Measurements from ENCODE around the gene EYA2. TPM values are rescaled to one million over a fixed set of nuclear protein-coding genes. Genes with fewer than 3 reads are reported as not detected.
"Not testable (repeated sequence)": the region's sequence is repeated elsewhere in the genome, so short reads cannot be mapped to it uniquely, and the experiment has no call there.

The EYA2 gene
- total RNA-seq, 1 donor from 2014 or later, result 15.4 TPM

DNA sequence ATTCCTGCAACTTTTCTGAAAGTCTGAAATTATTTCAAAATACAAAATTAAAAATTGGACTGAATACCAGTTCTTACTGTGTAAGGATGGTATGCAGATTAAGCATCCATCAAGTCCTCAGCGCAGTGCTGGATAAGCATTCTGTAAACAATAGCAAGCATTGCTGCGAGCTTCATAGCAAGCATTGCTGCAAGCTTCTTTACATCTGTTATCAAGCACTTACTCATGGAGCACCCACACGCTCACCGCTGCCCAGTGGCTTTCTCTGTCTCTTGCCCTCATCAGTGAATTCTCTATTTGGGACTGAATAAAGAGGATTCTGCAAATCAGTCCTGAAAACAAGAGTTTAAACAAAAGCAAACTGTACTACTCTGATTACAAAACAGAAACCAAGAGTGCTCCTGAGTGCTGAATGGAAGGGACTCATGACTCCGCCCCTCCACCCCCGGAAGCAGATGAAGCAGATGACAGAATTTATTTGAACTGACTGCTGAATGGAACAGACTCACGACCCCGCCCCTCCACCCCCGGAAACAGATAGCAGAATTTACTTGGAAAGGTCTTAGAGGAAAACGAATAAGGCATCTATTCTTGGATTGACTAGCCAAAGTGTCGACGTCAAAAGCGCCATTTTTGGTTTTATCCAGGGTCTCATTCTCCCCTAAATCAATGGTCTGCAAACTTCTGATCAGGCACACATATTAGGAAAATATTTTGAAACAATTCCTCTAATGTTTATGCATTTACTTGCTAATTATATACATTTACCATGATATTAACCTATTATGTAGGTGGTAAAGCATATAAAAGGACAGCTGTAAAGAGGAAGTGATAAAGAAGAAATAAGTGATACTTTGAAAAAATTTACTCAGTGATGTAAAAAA, 22.1 kb upstream of the EYA2 start:
- TF ChIP-seq, protein P1, sequence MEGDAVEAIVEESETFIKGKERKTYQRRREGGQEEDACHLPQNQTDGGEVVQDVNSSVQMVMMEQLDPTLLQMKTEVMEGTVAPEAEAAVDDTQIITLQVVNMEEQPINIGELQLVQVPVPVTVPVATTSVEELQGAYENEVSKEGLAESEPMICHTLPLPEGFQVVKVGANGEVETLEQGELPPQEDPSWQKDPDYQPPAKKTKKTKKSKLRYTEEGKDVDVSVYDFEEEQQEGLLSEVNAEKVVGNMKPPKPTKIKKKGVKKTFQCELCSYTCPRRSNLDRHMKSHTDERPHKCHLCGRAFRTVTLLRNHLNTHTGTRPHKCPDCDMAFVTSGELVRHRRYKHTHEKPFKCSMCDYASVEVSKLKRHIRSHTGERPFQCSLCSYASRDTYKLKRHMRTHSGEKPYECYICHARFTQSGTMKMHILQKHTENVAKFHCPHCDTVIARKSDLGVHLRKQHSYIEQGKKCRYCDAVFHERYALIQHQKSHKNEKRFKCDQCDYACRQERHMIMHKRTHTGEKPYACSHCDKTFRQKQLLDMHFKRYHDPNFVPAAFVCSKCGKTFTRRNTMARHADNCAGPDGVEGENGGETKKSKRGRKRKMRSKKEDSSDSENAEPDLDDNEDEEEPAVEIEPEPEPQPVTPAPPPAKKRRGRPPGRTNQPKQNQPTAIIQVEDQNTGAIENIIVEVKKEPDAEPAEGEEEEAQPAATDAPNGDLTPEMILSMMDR (IDR thresholded peaks at IDR 0.05), result no peak
- H3K4me3 ChIP-seq, result no peak overlapping the region
- H3K27ac ChIP-seq, result no peak overlapping the region
- no peaks in the 10 kb centered on the region for H3K9me3 ChIP-seq
- no peak for DNase-seq (ENCODE audit: low spot score in 2 of 2)
- H3K4me1 ChIP-seq, result no peaks in the 10 kb centered on the region
- no peaks in the 10 kb centered on the region for H3K36me3 ChIP-seq
- H3K27me3 ChIP-seq, result no peaks in the 10 kb centered on the region
- intact Hi-C loops (cut with DNase I), result no loop called here

DNA sequence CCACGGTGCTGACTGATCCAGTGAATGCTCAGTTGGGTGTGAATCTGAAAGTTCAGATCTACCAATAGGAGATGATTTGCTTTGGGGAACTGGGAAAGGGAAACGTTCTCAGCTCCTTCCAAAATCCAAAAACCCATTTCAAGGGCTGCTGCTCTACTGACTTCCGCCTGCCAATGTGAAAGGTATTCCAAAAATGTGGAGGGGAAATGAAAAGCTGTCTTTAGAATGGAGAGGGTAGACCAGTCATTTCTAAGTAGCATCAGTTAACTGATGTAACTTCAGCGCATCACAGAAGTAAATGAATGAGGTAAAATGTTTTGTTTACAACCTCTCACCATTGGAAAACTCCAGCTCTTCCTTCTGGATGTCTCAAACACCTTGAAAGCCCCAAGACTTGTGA, 19.6 kb upstream of the EYA2 start:
- no peak overlapping the region for H3K4me3 ChIP-seq
- no peak for DNase-seq (ENCODE audit: low spot score in 2 of 2)
- no peaks in the 10 kb centered on the region for H3K9me3 ChIP-seq
- no peaks in the 10 kb centered on the region for H3K36me3 ChIP-seq
- no peaks in the 10 kb centered on the region for H3K27me3 ChIP-seq
- no peaks in the 10 kb centered on the region for H3K4me1 ChIP-seq
- H3K27ac ChIP-seq, result no peak overlapping the region
- intact Hi-C loops (cut with DNase I), result no loop called here
- TF ChIP-seq, protein P1 (IDR thresholded peaks at IDR 0.05), result no peak

DNA sequence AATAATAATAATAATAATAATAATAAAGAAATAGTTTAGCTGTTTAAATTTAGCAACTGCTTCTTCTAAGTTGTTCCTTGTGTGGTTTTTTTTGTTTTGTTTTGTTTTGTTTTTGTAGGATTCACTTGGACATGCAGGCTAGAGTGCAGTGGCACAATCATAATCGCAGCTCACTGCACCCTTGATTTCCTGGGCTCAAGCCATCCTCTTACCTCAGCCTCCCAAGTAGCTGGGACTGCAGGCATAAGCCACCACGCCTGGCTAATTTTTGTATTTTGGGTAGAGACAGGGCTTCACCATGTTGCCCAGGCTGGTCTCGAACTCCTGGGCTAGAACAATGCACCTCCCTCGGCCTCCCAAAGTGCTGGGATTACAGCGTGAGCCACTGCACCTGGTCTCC, 15.3 kb upstream of the EYA2 start:
- intact Hi-C loops (cut with DNase I), result no loop called here
- TF ChIP-seq, protein P1 (IDR thresholded peaks at IDR 0.05), result no peak
- Histone ChIP-seq H3K36me3 (no peaks in the 10 kb centered on the region), H3K27ac (no peak overlapping the region), H3K4me3 (no peak overlapping the region), H3K4me1 (no peaks in the 10 kb centered on the region), H3K9me3 (no peaks in the 10 kb centered on the region), H3K27me3 (no peaks in the 10 kb centered on the region)
- no peak for DNase-seq (ENCODE audit: low spot score in 2 of 2)

DNA sequence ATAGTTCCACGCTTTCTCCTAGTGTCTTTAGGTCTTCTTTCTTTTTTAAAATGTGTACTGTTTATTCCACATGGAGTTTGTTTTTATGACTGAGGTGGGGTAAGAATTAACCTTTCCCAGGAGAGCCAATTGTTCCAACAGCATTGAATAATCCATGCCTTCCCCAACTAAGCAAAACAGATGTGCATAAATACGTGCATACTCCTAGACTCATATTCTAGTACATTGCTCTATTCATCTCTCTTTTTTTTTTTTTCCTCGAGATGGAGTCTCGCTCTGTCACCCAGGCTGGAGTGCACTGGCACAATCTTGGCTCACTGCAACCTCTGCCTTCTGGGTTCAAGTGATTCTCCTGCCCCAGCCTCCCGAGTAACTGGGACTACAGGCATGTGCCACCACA, 14.7 kb upstream of the EYA2 start:
- DNase-seq (ENCODE audit: low spot score in 2 of 2); H3K36me3 ChIP-seq; H3K9me3 ChIP-seq; H3K27me3 ChIP-seq; H3K4me3 ChIP-seq; H3K27ac ChIP-seq; H3K4me1 ChIP-seq; intact Hi-C loops (cut with DNase I): not testable (repeated sequence)

DNA sequence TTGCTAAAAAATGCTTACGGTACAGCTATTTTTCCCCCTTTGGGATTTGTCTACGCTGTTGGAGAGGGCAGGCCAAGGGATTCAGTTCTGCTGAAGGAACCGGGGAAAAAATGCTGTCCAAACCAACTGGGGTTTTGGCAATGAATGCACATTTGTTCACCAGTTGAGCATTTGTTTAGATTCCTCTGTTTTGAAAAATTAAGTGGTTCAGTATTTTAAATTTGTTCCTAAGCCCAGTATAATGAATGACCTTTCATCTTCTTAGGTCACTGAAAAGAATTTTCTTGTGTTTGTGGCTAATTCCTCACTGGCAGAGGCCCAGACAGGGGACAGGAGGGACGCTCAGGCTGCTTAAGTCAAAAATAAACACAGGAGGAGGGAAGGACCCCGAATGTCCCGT, 10.8 kb upstream of the EYA2 start:
- Histone ChIP-seq H3K9me3 (no peaks in the 10 kb centered on the region), H3K4me1 (no peaks in the 10 kb centered on the region), H3K4me3 (no peak overlapping the region), H3K36me3 (no peaks in the 10 kb centered on the region), H3K27ac (no peak overlapping the region), H3K27me3 (no peaks in the 10 kb centered on the region)
- DNase-seq (ENCODE audit: low spot score in 2 of 2), result no peak
- intact Hi-C loops (cut with DNase I), result no loop called here
- TF ChIP-seq, protein P1 (IDR thresholded peaks at IDR 0.05), result no peak

DNA sequence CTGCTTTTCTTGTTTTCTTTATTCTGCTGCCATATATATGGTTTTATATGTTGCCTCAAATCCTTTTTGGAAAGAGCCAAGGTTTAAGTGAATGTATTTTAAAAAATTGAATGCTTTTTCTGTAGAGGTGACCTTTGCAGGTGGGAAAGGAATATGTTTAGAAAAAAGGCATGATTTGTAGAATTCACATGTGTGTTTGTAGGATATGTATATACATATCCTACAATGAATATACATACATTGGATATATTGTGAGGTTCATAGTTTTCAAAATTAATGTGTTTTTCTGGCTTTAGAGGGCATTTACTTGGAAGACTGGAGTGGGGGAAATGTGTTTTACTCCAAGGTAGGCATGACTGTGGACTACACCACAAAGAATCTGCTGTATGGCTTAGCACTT, 4.0 kb upstream of the EYA2 start:
- Histone ChIP-seq H3K27me3 (no peaks in the 10 kb centered on the region), H3K36me3 (no peaks in the 10 kb centered on the region), H3K4me3 (no peak overlapping the region), H3K9me3 (peaks cover 0 to 10% of the 10 kb centered on the region in 2 donors), H3K4me1 (no peaks in the 10 kb centered on the region), H3K27ac (no peak overlapping the region)
- intact Hi-C loops (cut with DNase I), result loop anchor here (10.0 kb wide), 1 partner anchor 144 kb away; no protein-coding TSS in a partner anchor
- TF ChIP-seq, protein P1 (IDR thresholded peaks at IDR 0.05), result no peak
- no peak for DNase-seq (ENCODE audit: low spot score in 2 of 2)
